ENCODE measurements around the gene PSMD4. TPM values are rescaled to one million over a fixed set of nuclear protein-coding genes. Genes with fewer than 3 reads are reported as not detected.
A peak's percentile ranks its signal among the peaks of the same experiment; 100 is the strongest.

PSMD4 gene
- total RNA-seq, 1 experiment from 2014 or later: 207 TPM

DNA sequence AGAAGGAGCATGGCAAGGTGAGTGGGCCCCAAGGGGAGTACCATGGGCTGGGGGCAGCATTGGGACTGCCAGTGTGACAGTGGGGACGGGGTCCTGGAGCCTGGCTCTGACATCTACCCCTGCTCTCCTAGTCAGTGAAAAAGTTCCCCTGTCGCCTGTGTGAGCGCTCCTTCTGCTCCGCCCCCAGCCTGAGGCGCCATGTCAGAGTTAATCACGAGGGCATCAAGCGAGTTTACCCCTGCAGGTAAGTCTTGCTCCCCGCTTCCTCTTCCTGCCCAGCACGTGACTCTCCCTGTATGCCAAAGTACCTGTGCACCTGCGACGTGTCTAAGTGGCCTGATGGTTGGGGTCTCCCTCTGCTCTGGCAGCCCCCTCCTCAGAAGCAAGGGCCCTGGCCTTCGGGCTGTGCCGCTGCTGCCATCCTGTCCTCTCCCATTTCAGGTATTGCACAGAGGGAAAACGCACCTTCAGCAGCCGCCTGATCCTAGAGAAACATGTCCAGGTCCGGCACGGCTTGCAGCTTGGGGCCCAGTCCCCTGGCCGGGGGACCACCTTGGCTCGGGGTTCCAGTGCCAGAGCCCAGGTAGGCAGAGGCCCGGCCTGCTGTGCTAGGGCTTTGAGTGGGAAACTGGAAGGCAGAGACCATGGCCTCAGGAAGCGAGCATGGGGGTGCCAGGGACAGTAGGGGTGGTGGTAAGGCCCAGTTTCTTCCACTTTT, 35.6 kb downstream of the PSMD4 start:
- Histone ChIP-seq H4K5ac (ENCODE audit: insufficient read length, low read depth, low read length) (no peak overlapping the region), H3K27ac (ENCODE audit: insufficient read length, low read depth, low read length) (no peak overlapping the region), H2AK5ac (ENCODE audit: insufficient read length, low read length) (no peak overlapping the region), H2BK5ac (ENCODE audit: insufficient read length, low read length) (no peak overlapping the region), H2BK120ac (ENCODE audit: low read depth, low read length, poor library complexity, severe bottlenecking) (no peak overlapping the region), H3K23ac (ENCODE audit: insufficient read length, low read depth, low read length) (no peak overlapping the region), H2AFZ (ENCODE audit: low read length) (no peak overlapping the region), H3K23me2 (ENCODE audit: insufficient read length, low read depth, low read length, poor library complexity, severe bottlenecking) (no peaks in the 10 kb centered on the region), H3K79me2 (ENCODE audit: insufficient read depth, low read length) (no peaks in the 10 kb centered on the region), H2BK12ac (ENCODE audit: insufficient read length, low read depth, low read length) (no peak overlapping the region), H3K18ac (ENCODE audit: insufficient read length, low read depth, low read length) (no peak overlapping the region), H2BK15ac (ENCODE audit: low read depth, low read length) (no peak overlapping the region), H3T11ph (ENCODE audit: low read length) (no peak overlapping the region), H4K8ac (replicated peaks; ENCODE audit: insufficient read length, low read depth, low read length) (no peak overlapping the region), H3K4me2 (ENCODE audit: insufficient read depth, insufficient read length, low read length) (no peak overlapping the region), H3K14ac (ENCODE audit: insufficient read depth, low read length) (no peak overlapping the region), H3K4ac (ENCODE audit: low read depth, low read length) (no peak overlapping the region), H4K91ac (ENCODE audit: insufficient read length, low read depth, low read length) (no peak overlapping the region), H4K20me1 (ENCODE audit: control insufficient read depth, insufficient read depth, insufficient read length) (peaks cover 3% of the 10 kb centered on the region), H3K9me3 (ENCODE audit: control insufficient read depth, low read depth, low read length) (no peaks in the 10 kb centered on the region), H3K9ac (ENCODE audit: extremely low read depth, insufficient read length, low read length) (no peak overlapping the region), H3K79me1 (ENCODE audit: insufficient read depth, low read depth, low read length, poor library complexity, severe bottlenecking) (no peaks in the 10 kb centered on the region), H2BK20ac (ENCODE audit: low read depth, low read length, poor library complexity, severe bottlenecking) (no peak overlapping the region), H3K56ac (ENCODE audit: insufficient read length, low read depth, low read length) (no peak overlapping the region), H3K4me1 (ENCODE audit: insufficient read depth, low read length) (peaks cover under 1% of the 10 kb centered on the region; the same call in 1 of the 2 replicates), H3K27me3 (ENCODE audit: insufficient read depth, low read length) (no peaks in the 10 kb centered on the region)
- no peak for DNase-seq
- TF ChIP-seq, protein P1, sequence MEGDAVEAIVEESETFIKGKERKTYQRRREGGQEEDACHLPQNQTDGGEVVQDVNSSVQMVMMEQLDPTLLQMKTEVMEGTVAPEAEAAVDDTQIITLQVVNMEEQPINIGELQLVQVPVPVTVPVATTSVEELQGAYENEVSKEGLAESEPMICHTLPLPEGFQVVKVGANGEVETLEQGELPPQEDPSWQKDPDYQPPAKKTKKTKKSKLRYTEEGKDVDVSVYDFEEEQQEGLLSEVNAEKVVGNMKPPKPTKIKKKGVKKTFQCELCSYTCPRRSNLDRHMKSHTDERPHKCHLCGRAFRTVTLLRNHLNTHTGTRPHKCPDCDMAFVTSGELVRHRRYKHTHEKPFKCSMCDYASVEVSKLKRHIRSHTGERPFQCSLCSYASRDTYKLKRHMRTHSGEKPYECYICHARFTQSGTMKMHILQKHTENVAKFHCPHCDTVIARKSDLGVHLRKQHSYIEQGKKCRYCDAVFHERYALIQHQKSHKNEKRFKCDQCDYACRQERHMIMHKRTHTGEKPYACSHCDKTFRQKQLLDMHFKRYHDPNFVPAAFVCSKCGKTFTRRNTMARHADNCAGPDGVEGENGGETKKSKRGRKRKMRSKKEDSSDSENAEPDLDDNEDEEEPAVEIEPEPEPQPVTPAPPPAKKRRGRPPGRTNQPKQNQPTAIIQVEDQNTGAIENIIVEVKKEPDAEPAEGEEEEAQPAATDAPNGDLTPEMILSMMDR (conservative IDR thresholded peaks at IDR 0.05): no peak
- Mint-ChIP-seq H3K27ac (peak overlapping the region in 1 of 3 experiments; percentile 94; a peak in 3 of 7 replicates), H3K36me3 (ENCODE audit: insufficient read depth in 1 of 3, low read depth in 3 of 3) (peaks cover 54 to 86% (median 81%) of the 10 kb centered on the region in 3 experiments), H3K27me3 (ENCODE audit: low read depth) (peaks cover 2% of the 10 kb centered on the region; the same call in 1 of the 2 replicates), H3K4me1 (peaks cover 36 to 53% of the 10 kb centered on the region in 2 experiments), H3K4me3 (no peak overlapping the region; a peak in 1 of 5 replicates), H3K9me3 (no peaks in the 10 kb centered on the region; a peak in 1 of 5 replicates)
- no CpG with 5 or more reads among the region's 21 CpGs for WGBS (ENCODE audit: extremely low coverage, insufficient read length, low lambda C conversion rate)

Measured in H9 (cell line).